SK-N-MC (cell line): Measurements from ENCODE around the gene PCDHGB7.

Experiments used
- EZH2 ChIP-seq: fragments of 200-600 bp; sonication (generic); IDR thresholded peaks from one replicate; pipeline ENCODE4 v1.6.1; 2017; ENCODE audit warnings: antibody characterized with exemption
- POLR2AphosphoS5 ChIP-seq: IDR thresholded peaks from 2 replicates; pipeline ENCODE4 v1.6.1; 2012; ENCODE audit warnings: mild to moderate bottlenecking, low read depth, low read length, borderline replicate concordance

DNA sequence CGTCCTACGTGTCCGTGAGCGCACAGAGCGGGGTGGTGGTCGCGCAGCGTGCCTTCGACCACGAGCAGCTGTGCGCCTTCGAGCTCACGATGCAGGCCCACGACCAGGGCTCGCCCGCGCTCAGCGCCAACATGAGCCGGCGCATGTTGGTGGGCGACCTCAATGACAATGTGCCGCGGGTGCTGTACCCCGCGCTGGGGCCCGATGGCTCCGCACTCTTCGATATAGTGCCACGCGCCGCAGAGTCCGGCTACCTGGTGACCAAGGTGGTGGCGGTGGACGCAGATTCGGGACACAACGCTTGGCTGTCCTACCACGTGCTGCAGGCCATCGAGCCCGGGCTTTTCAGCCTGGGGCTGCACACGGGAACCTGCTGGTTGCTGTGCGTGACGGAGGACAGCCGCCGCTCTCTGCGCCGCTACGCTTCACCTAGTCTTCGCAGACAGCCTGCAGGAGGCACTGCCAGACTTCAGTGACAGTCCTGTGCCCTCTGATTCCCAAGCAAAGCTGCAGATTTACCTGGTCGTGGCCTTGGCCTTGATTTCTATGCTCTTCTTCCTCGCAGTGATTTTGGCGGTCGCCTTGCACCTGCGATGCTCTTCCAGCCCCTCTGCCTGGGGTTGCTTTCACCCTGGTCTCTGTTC lies 10.4 kb downstream of the PCDHGB7 start:
- no peak for TF ChIP-seq EZH2
- TF ChIP-seq POLR2AphosphoS5: no peak
